A549 (cell line): ENCODE measurements around the gene ODF2L. TPM values are rescaled to one million over a fixed set of nuclear protein-coding genes. Genes with fewer than 3 reads are reported as not detected.

Experiments
- ATAC-seq, 2 experiments: fragments of 200-7000 bp in 1 of 2; fragments of >200 bp in 1 of 2; cut with Nextera tagmentation in 1 of 2; cut with Tn5 transposase in 1 of 2; 3 replicates each; pipeline versions ENCODE4 v1.8.0 to v1.9.1; 2018 to 2020; ENCODE audit warnings: mild to moderate bottlenecking in 1 of 2, moderate library complexity in 1 of 2
- CTCF ChIA-PET: fragments of 300-600 bp; sonication (Branson Sonifier 250); formaldehyde crosslinking; extraction: SDS; loops from one replicate; lab custom pipeline; 2021; ENCODE audit warnings: antibody characterized with exemption, inconsistent platforms; lab: Yijun Ruan, JAX
- POLR2A ChIA-PET: fragments of 350-600 bp; formaldehyde crosslinking; extraction: SDS; loops from one replicate; lab custom pipeline; 2021; ENCODE audit warnings: antibody characterized with exemption, inconsistent platforms; lab: Yijun Ruan, JAX
- DNase-seq, 2 experiments: peaks; one replicate each; pipeline versions ENCODE4 v3.0.0 to v3.0.0-alpha.2; 2011 to 2016; ENCODE audit warnings: low read depth in 1 of 2, low spot score in 1 of 2
- FAIRE-seq: peaks from 2 replicates; lab custom pipeline; 2011; peaks lifted over from hg19 to GRCh38; lab: Jason Lieb, UNC
- H3K27ac ChIP-seq, 2 experiments: fragments of >200 bp; sonication (Bioruptor Twin); formaldehyde crosslinking; 3 replicates each; pipeline ENCODE4 v1.5.1; 2016 to 2017
- H3K4me1 ChIP-seq: fragments of >200 bp; sonication (Bioruptor Twin); formaldehyde crosslinking; 3 replicates; pipeline ENCODE4 v1.6.1; 2016
- H3K4me2 ChIP-seq: fragments of >200 bp; sonication (Bioruptor Twin); formaldehyde crosslinking; 3 replicates; pipeline ENCODE4 v1.6.1; 2016
- H3K4me3 ChIP-seq: fragments of >200 bp; sonication (Bioruptor Twin); formaldehyde crosslinking; 3 replicates; pipeline ENCODE4 v1.5.1; 2016
- H3K9me3 ChIP-seq: fragments of >200 bp; sonication (Bioruptor Twin); formaldehyde crosslinking; 3 replicates; pipeline ENCODE4 v1.6.1; 2016
- BCL3 ChIP-seq: fragments of >200 bp; sonication (Bioruptor Twin); formaldehyde crosslinking; IDR thresholded peaks from 3 replicates; pipeline ENCODE4 v1.6.1; 2016
- BHLHE40 ChIP-seq: IDR thresholded peaks from 2 replicates; pipeline ENCODE4 v1.6.1; 2012; ENCODE audit warnings: low read depth, low read length, inconsistent platforms
- CBX8 ChIP-seq: fragments of 200-600 bp; sonication (generic); IDR thresholded peaks from 2 replicates; pipeline ENCODE4 v1.6.1; 2016
- CEBPB ChIP-seq, 2 experiments: fragments of >200 bp in 1 of 2; sonication (Bioruptor Twin) in 1 of 2; formaldehyde crosslinking in 1 of 2; IDR thresholded peaks; 2 replicates each; pipeline ENCODE4 v1.6.1; 2012 to 2016
- EHF ChIP-seq: fragments of 250-450 bp; sonication (Bioruptor Pico); IDR thresholded peaks from 2 replicates; pipeline ENCODE4 v1.5.0; 2020; ENCODE audit warnings: mild to moderate bottlenecking
- ELK1 ChIP-seq: fragments of 150-350 bp; IDR thresholded peaks from 2 replicates; pipeline ENCODE4 v1.6.1; 2014; ENCODE audit warnings: low read depth, mild to moderate bottlenecking, low read length
- EP300 ChIP-seq, 2 experiments: fragments of >200 bp; sonication (Bioruptor Twin); formaldehyde crosslinking; IDR thresholded peaks; 2 replicates in 1 of 2; 3 replicates in 1 of 2; pipeline ENCODE4 v1.6.1; 2016 to 2017
- ESRRA ChIP-seq: fragments of 150-350 bp; IDR thresholded peaks from 2 replicates; pipeline ENCODE4 v1.6.1; 2014; ENCODE audit warnings: mild to moderate bottlenecking, low read length, borderline replicate concordance
- GATA3 ChIP-seq: IDR thresholded peaks from 2 replicates; pipeline ENCODE4 v1.6.1; 2012; ENCODE audit warnings: borderline replicate concordance
- HES2 ChIP-seq: fragments of >200 bp; sonication (Bioruptor Twin); formaldehyde crosslinking; IDR thresholded peaks from 2 replicates; pipeline ENCODE4 v1.6.1; 2016
- KDM1A ChIP-seq: fragments of 200-600 bp; sonication (generic); IDR thresholded peaks from 2 replicates; pipeline ENCODE4 v1.6.1; 2016; ENCODE audit warnings: low read depth, mild to moderate bottlenecking
- KDM5A ChIP-seq: fragments of 200-600 bp; sonication (generic); IDR thresholded peaks from 2 replicates; pipeline ENCODE4 v1.6.1; 2016; ENCODE audit warnings: antibody characterized with exemption, mild to moderate bottlenecking
- MAX ChIP-seq: IDR thresholded peaks from 2 replicates; pipeline ENCODE4 v1.6.1; 2012
- MAZ ChIP-seq: fragments of 150-350 bp; IDR thresholded peaks from 2 replicates; pipeline ENCODE4 v1.6.1; 2014; ENCODE audit warnings: antibody characterized with exemption, low read depth, low read length, borderline replicate concordance
- NFE2L2 ChIP-seq: fragments of 150-350 bp; conservative IDR thresholded peaks from 2 replicates; pipeline ENCODE4 v1.6.1; 2014; ENCODE audit warnings: low read length
- NPAS2 ChIP-seq: fragments of 250-450 bp; sonication (Bioruptor Pico); IDR thresholded peaks from 2 replicates; pipeline ENCODE4 v1.8.0; 2022; ENCODE audit warnings: mild to moderate bottlenecking, moderate library complexity, borderline replicate concordance
- PHF8 ChIP-seq: fragments of 200-600 bp; sonication (generic); IDR thresholded peaks from 2 replicates; pipeline ENCODE4 v1.6.1; 2016; ENCODE audit warnings: low read depth, mild to moderate bottlenecking, antibody characterized with exemption, moderate library complexity, borderline replicate concordance
- POLR2A ChIP-seq: IDR thresholded peaks from 2 replicates; pipeline ENCODE4 v1.6.1; 2012; ENCODE audit warnings: mild to moderate bottlenecking, low read length
- RAD21 ChIP-seq, 2 experiments: fragments of >200 bp in 1 of 2; sonication (Bioruptor Twin) in 1 of 2; formaldehyde crosslinking in 1 of 2; IDR thresholded peaks in 1 of 2; conservative IDR thresholded peaks in 1 of 2; 2 replicates in 1 of 2; 3 replicates in 1 of 2; pipeline ENCODE4 v1.6.1; 2012 to 2018; ENCODE audit warnings: inconsistent platforms in 1 of 2
- RCOR1 ChIP-seq: fragments of 150-350 bp; IDR thresholded peaks from 2 replicates; pipeline ENCODE4 v1.6.1; 2014; ENCODE audit warnings: antibody characterized with exemption, low read length, low read depth
- RFX5 ChIP-seq: fragments of 450-650 bp; IDR thresholded peaks from 2 replicates; pipeline ENCODE4 v1.7.1; 2014; ENCODE audit warnings: antibody characterized with exemption, mild to moderate bottlenecking, moderate library complexity
- RNF2 ChIP-seq: fragments of 200-600 bp; sonication (generic); IDR thresholded peaks from 2 replicates; pipeline ENCODE4 v1.6.1; 2016; ENCODE audit warnings: low read depth, mild to moderate bottlenecking, antibody characterized with exemption, moderate library complexity, borderline replicate concordance
- TP53 ChIP-seq: fragments of 250-450 bp; sonication (Bioruptor Pico); IDR thresholded peaks from 2 replicates; pipeline ENCODE4 v1.5.0; 2021; ENCODE audit warnings: mild to moderate bottlenecking, moderate library complexity
- USF2 ChIP-seq: fragments of 450-650 bp; IDR thresholded peaks from 2 replicates; pipeline ENCODE4 v1.6.1; 2014; ENCODE audit warnings: antibody characterized with exemption
- ZC3H11A ChIP-seq: fragments of 450-650 bp; IDR thresholded peaks from 2 replicates; pipeline ENCODE4 v1.6.1; 2014; ENCODE audit warnings: antibody characterized with exemption, mild to moderate bottlenecking
- ZFP36 ChIP-seq: fragments of 450-650 bp; IDR thresholded peaks from 2 replicates; pipeline ENCODE4 v1.6.1; 2014; ENCODE audit warnings: borderline replicate concordance; ENCODE audit not compliant: partially characterized antibody
- WGBS: methylation state at CpG from one replicate; pipeline ENCODE4 v1.1.6; 2017; ENCODE audit errors: missing lambda C conversion rate; 5-methylcytosine and 5-hydroxymethylcytosine counted together
- polyA plus RNA-seq, 4 experiments: library from polyadenylated mRNA; depleted of rRNA in 3 of 4; stranded (reverse); fragments of >200 nt; fragmentation: RNase III in 1 of 4; extraction: RNeasy Plus Mini Kit Qiagen cat#74134 plus additional on column Dnase treatment in 1 of 4; gene quantifications; 2 replicates in 3 of 4; 3 replicates in 1 of 4; pipeline ENCODE4 v1.2.3, GENCODE V29; 2011 to 2017

ODF2L gene
- polyA plus RNA-seq, 2 of the 4 experiments (the other 2 are of a cell fraction): 10.0 to 17.7 TPM

- Histone ChIP-seq H3K4me2 (no peak overlapping the region), H3K4me3 (no peak overlapping the region), H3K27ac (no peak overlapping the region), H3K4me1 (no peaks in the 10 kb centered on the region), H3K9me3 (0 out of 3 replicates have a peak, but pooled peaks cover 4% of the 10 kb centered on the region)
- no peak for DNase-seq
- FAIRE-seq: no peak
- 90% methylated on average over 1 of the region's 1 CpG for WGBS
- TF ChIP-seq EHF (no peak), NFE2L2 (no peak), PHF8 (no peak), ZC3H11A (no peak), GATA3 (no peak), CEBPB (IDR thresholded peaks at IDR 0.05) (no peak), BHLHE40 (no peak), NPAS2 (CRISPR knock-in tag) (no peak)
- no peak for ATAC-seq
- ChIA-PET POLR2A (no interaction called here), CTCF (interaction anchor here (1.6 to 1.9 kb wide), 2 partner anchors 97 to 327 kb away, joined by 5 read pairs; partner anchors contain the start of gene SH3GLB1)
Observed at GRCh38 chr1:86377341-86377740, 18.8 kb downstream of the ODF2L start.

GRCh38 chr1:86375688-86376087 is 20.4 kb downstream of the ODF2L start:
- 93% methylated on average over 1 of the region's 1 CpG for WGBS
- Histone ChIP-seq H3K4me1 (no peaks in the 10 kb centered on the region), H3K4me2 (no peak overlapping the region), H3K27ac (no peak overlapping the region), H3K9me3 (0 out of 3 replicates have a peak, but pooled peaks cover 4% of the 10 kb centered on the region), H3K4me3 (no peak overlapping the region)
- no peak for TF ChIP-seq CBX8
- no peak for TF ChIP-seq EP300 (IDR thresholded peaks at IDR 0.05)
- TF ChIP-seq USF2: no peak
- no peak for TF ChIP-seq RAD21 (conservative IDR thresholded peaks at IDR 0.05 in 1 of 2, IDR thresholded peaks at IDR 0.05 in 1 of 2)
- TF ChIP-seq KDM1A: no peak
- no peak for TF ChIP-seq MAX
- TF ChIP-seq ELK1: no peak
- no peak for TF ChIP-seq CEBPB (IDR thresholded peaks at IDR 0.05)
- no peak for TF ChIP-seq ZFP36
- no peak for TF ChIP-seq MAZ
- TF ChIP-seq RFX5: no peak
- TF ChIP-seq RNF2: no peak
- no peak for TF ChIP-seq TP53 (CRISPR knock-in tag)
- no peak for TF ChIP-seq BCL3
- TF ChIP-seq HES2: no peak
- no peak for TF ChIP-seq ESRRA
- TF ChIP-seq KDM5A: no peak
- TF ChIP-seq POLR2A: no peak
- no peak for TF ChIP-seq RCOR1
- no peak for TF ChIP-seq NFE2L2
- CTCF ChIA-PET: no interaction called here
- FAIRE-seq: no peak
- DNase-seq: no peak
- POLR2A ChIA-PET: no interaction called here
- no peak for ATAC-seq
